Measurements from ENCODE around the gene CAPZB. TPM values are rescaled to one million over a fixed set of nuclear protein-coding genes. Genes with fewer than 3 reads are reported as not detected.
A peak's percentile ranks its signal among the peaks of the same experiment; 100 is the strongest.

Gene CAPZB
- total RNA-seq, 3 donors from 2014 or later (not counting 1 experiment from before 2014, with no cell fraction given): 369 to 393 (median 375) TPM

GRCh38 chr1:19409477-19410341 is 75.6 kb downstream of the CAPZB start:
- Mint-ChIP-seq H3K27ac (peak overlapping the region; percentile 68 to 76), H3K9me3 (no peaks in the 10 kb centered on the region), H3K4me3 (no peak overlapping the region), H3K36me3 (peaks cover 6% of the 10 kb centered on the region), H3K27me3 (ENCODE audit: low read depth in 2 of 2) (no peaks in the 10 kb centered on the region), H3K4me1 (peaks cover 80 to 94% of the 10 kb centered on the region in 2 donors)
- Histone ChIP-seq H3K36me3 (ENCODE audit: control insufficient read depth, insufficient read depth, low read length) (no peaks in the 10 kb centered on the region), H3K27ac (ENCODE audit: low read length) (no peak overlapping the region), H3K27me3 (ENCODE audit: control insufficient read depth, insufficient read depth, low read length) (no peaks in the 10 kb centered on the region), H3K4me3 (ENCODE audit: low read length) (no peak overlapping the region), H3K9me3 (ENCODE audit: control insufficient read depth, insufficient read depth, low read length) (no peaks in the 10 kb centered on the region), H3K4me1 (ENCODE audit: control insufficient read depth, insufficient read depth, low read length) (peaks cover 18% of the 10 kb centered on the region)
- TF ChIP-seq CTCF (IDR thresholded peaks at IDR 0.05): no peak
- intact Hi-C loops (cut with micrococcal nuclease): no loop called here
- DNase-seq (no peak), ATAC-seq (no peak)
- WGBS (ENCODE audit: insufficient coverage): 82% methylated on average over 7 of the region's 7 CpGs

GRCh38 chr1:19407494-19408096 is 77.7 kb downstream of the CAPZB start:
- Mint-ChIP-seq H3K9me3 (no peaks in the 10 kb centered on the region), H3K27ac (peak overlapping the region; percentile 68 to 76), H3K36me3 (peaks cover 6% of the 10 kb centered on the region), H3K27me3 (ENCODE audit: low read depth in 2 of 2) (no peaks in the 10 kb centered on the region), H3K4me1 (peaks cover 76 to 88% of the 10 kb centered on the region in 2 donors), H3K4me3 (no peak overlapping the region)
- Histone ChIP-seq H3K9me3 (ENCODE audit: control insufficient read depth, insufficient read depth, low read length) (no peaks in the 10 kb centered on the region), H3K27me3 (ENCODE audit: control insufficient read depth, insufficient read depth, low read length) (no peaks in the 10 kb centered on the region), H3K4me3 (ENCODE audit: low read length) (no peak overlapping the region), H3K36me3 (ENCODE audit: control insufficient read depth, insufficient read depth, low read length) (peaks cover under 1% of the 10 kb centered on the region), H3K4me1 (ENCODE audit: control insufficient read depth, insufficient read depth, low read length) (peaks cover 27% of the 10 kb centered on the region), H3K27ac (ENCODE audit: low read length) (no peak overlapping the region)
- ATAC-seq: no peak
- TF ChIP-seq CTCF (IDR thresholded peaks at IDR 0.05): no peak
- DNase-seq: no peak
- WGBS (ENCODE audit: insufficient coverage): 81% methylated on average over 8 of the region's 8 CpGs
- intact Hi-C loops (cut with micrococcal nuclease): no loop called here

- intact Hi-C loops (cut with micrococcal nuclease): no loop called here
- Mint-ChIP-seq H3K4me3 (no peak overlapping the region), H3K36me3 (peaks cover 6% of the 10 kb centered on the region), H3K9me3 (no peaks in the 10 kb centered on the region), H3K27me3 (ENCODE audit: low read depth in 2 of 2) (no peaks in the 10 kb centered on the region), H3K27ac (peak overlapping the region; percentile 68 to 72), H3K4me1 (peaks cover 73 to 87% of the 10 kb centered on the region in 2 donors)
- no peaks in the 10 kb centered on the region for H3K9me3 ChIP-seq (ENCODE audit: control insufficient read depth, insufficient read depth, low read length)
- H3K36me3 ChIP-seq (ENCODE audit: control insufficient read depth, insufficient read depth, low read length): peaks cover 4% of the 10 kb centered on the region
- 91% methylated on average over 5 of the region's 5 CpGs for WGBS (ENCODE audit: insufficient coverage)
- TF ChIP-seq CTCF (IDR thresholded peaks at IDR 0.05): no peak
- H3K4me1 ChIP-seq (ENCODE audit: control insufficient read depth, insufficient read depth, low read length): peaks cover 25% of the 10 kb centered on the region
- H3K4me3 ChIP-seq (ENCODE audit: low read length): no peak overlapping the region
- DNase-seq (no peak), ATAC-seq (no peak)
- H3K27ac ChIP-seq (ENCODE audit: low read length): no peak overlapping the region
- no peaks in the 10 kb centered on the region for H3K27me3 ChIP-seq (ENCODE audit: control insufficient read depth, insufficient read depth, low read length)
These were observed 78.7 kb downstream of the CAPZB start for GRCh38 chr1:19406680-19407079.
